Memory B cell (primary cell): ENCODE data around the gene VTA1.
"Not testable (repeated sequence)": the region's sequence is repeated elsewhere in the genome, so short reads cannot be mapped to it uniquely, and the experiment has no call there.

ENCODE experiments used
- ATAC-seq: fragments of 150-1000 bp; cut with Tn5 transposase; 2 replicates; pipeline ENCODE4 v1.10.0; 2021; ENCODE audit warnings: low read depth, mild to moderate bottlenecking, moderate library complexity
- DNase-seq, 2 donors: peaks; one replicate each; pipeline ENCODE4 v3.0.0; 2022; ENCODE audit warnings: low spot score in 2 of 2
- H3K27ac Mint-ChIP-seq: one replicate; pipeline ENCODE4 v1.8.0; 2022; ENCODE audit warnings: mild to moderate bottlenecking, moderate library complexity, mixed read lengths
- H3K27me3 Mint-ChIP-seq: one replicate; pipeline ENCODE4 v1.8.0; 2022; ENCODE audit warnings: mixed read lengths
- H3K36me3 Mint-ChIP-seq: one replicate; pipeline ENCODE4 v1.8.0; 2022; ENCODE audit warnings: mild to moderate bottlenecking, mixed read lengths
- H3K4me1 Mint-ChIP-seq: one replicate; pipeline ENCODE4 v1.8.0; 2022; ENCODE audit warnings: mixed read lengths
- H3K4me3 Mint-ChIP-seq: one replicate; pipeline ENCODE4 v1.8.0; 2022; ENCODE audit warnings: mild to moderate bottlenecking, moderate library complexity, mixed read lengths
- H3K9me3 Mint-ChIP-seq: one replicate; pipeline ENCODE4 v1.8.0; 2022; ENCODE audit warnings: mixed read lengths

Gene VTA1

GRCh38 chr6:142184307-142184706 is 37.2 kb downstream of the VTA1 start:
- H3K4me1 Mint-ChIP-seq = peaks cover 14% of the 10 kb centered on the region
- no peaks in the 10 kb centered on the region for H3K9me3 Mint-ChIP-seq
- H3K27ac Mint-ChIP-seq = no peak overlapping the region
- DNase-seq (no peak), ATAC-seq (no peak)
- peaks cover 20% of the 10 kb centered on the region for H3K36me3 Mint-ChIP-seq
- no peak overlapping the region for H3K4me3 Mint-ChIP-seq
- no peaks in the 10 kb centered on the region for H3K27me3 Mint-ChIP-seq

- H3K36me3 Mint-ChIP-seq = peaks cover 18% of the 10 kb centered on the region
Observed at GRCh38 chr6:142185641-142186040, 38.6 kb downstream of the VTA1 start.

DNA sequence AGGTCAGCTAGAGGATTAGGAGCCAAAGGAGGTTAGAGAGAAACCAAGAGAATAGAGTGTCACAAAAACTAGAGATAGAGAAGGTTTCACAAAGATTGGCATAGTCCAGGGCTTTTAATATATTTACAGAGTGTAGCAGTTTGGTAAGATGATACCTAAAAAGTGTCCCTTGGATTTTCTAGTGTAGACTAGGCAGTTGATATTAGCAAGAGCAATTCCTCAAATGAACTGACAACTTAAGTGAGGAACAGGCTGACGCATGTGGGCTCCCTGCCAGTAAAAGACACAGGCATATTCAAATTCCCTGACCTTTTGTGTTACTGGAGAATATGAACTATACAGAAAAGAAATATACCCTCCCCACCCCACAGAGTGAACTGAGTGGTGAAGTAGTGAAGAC is 40.1 kb downstream of the VTA1 start:
- H3K27me3 Mint-ChIP-seq = no peaks in the 10 kb centered on the region
- H3K9me3 Mint-ChIP-seq = no peaks in the 10 kb centered on the region
- H3K36me3 Mint-ChIP-seq = peaks cover 13% of the 10 kb centered on the region
- ATAC-seq (no peak), DNase-seq (no peak)
- H3K27ac Mint-ChIP-seq = peak overlapping the region; percentile 11
- H3K4me1 Mint-ChIP-seq = peaks cover 12% of the 10 kb centered on the region
- no peak overlapping the region for H3K4me3 Mint-ChIP-seq

More at GRCh38 chr6:142185641-142186040, 38.6 kb downstream of the VTA1 start:
- peaks cover 14% of the 10 kb centered on the region for H3K4me1 Mint-ChIP-seq
- ATAC-seq (no peak), DNase-seq (no peak)
- no peak overlapping the region for H3K27ac Mint-ChIP-seq
- no peaks in the 10 kb centered on the region for H3K9me3 Mint-ChIP-seq
- H3K4me3 Mint-ChIP-seq = no peak overlapping the region
- no peaks in the 10 kb centered on the region for H3K27me3 Mint-ChIP-seq

- peaks cover 11% of the 10 kb centered on the region for H3K36me3 Mint-ChIP-seq
- ATAC-seq, H3K4me1 Mint-ChIP-seq, DNase-seq, H3K27ac Mint-ChIP-seq, H3K9me3 Mint-ChIP-seq, H3K4me3 Mint-ChIP-seq, H3K27me3 Mint-ChIP-seq: not testable (repeated sequence)
Observed at GRCh38 chr6:142188341-142188740, 41.3 kb downstream of the VTA1 start.

DNA sequence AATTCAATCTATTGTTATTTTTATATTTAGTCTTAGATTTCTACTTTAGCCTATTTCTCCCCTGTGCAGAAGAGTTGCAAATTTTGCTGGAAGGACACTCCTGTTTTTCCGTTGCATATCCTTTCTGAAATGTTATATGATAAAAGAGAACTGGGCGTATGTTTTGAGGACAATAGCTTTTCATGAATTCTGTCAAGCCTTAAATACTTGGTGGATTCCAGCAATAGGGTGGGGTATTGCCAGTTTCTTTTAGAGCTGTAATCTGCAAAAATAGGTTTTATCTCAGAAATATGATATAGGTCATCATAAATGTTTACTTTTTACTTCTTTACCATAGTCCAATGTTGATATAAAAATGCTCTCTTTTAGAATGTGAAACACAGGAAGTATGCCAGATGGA is 42.0 kb downstream of the VTA1 start:
- H3K4me3 Mint-ChIP-seq = no peak overlapping the region
- peaks cover 12% of the 10 kb centered on the region for H3K4me1 Mint-ChIP-seq
- no peaks in the 10 kb centered on the region for H3K27me3 Mint-ChIP-seq
- no peak overlapping the region for H3K27ac Mint-ChIP-seq
- H3K36me3 Mint-ChIP-seq = peaks cover 15% of the 10 kb centered on the region
- no peaks in the 10 kb centered on the region for H3K9me3 Mint-ChIP-seq
- ATAC-seq = no peak
- no peak for DNase-seq

DNA sequence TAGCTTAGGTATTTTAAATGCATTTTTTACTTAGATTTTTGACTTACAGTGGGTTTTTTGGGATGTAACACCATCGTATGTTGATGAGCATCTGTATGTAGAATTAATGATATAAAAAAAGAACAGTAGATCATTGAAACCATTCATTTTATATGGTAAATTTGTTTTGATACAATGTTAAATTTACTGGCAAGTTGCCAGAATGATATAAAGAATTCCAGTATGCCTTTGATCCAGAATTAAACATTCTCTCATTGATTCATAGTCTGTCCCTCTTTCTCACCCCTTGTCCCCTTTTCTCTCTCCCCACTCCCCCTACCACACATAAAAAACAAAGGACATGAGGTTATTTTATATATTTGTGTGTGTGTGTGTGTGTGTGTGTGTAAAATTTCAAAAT is 45.3 kb downstream of the VTA1 start:
- Mint-ChIP-seq H3K9me3 (no peaks in the 10 kb centered on the region), H3K36me3 (peaks cover 13% of the 10 kb centered on the region), H3K4me3 (no peak overlapping the region), H3K27ac (peak overlapping the region; percentile 50), H3K4me1 (peaks cover 12% of the 10 kb centered on the region), H3K27me3 (no peaks in the 10 kb centered on the region)
- DNase-seq (no peak), ATAC-seq (no peak)

DNA sequence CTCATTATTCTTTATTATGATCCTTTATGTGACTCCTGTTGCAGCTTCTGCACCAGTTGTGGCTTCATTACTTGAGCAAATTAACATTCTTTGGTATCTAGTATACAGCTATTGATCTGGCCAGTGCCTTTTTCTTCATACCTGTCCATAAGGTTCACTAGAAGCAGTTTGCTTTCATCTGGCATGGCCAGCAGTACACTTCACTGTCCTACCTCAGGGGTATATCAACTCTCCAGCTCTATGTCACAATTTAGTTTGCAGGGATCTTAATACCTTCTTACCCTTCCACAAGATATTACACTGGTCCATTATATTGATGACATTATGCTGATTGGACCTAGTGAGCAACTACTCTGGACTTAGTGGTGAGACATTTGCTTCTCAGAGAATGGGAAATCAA is 46.6 kb downstream of the VTA1 start:
- Mint-ChIP-seq H3K27ac (no peak overlapping the region), H3K4me3 (no peak overlapping the region), H3K27me3 (no peaks in the 10 kb centered on the region), H3K4me1 (peaks cover 12% of the 10 kb centered on the region), H3K9me3 (no peaks in the 10 kb centered on the region), H3K36me3 (peaks cover 16% of the 10 kb centered on the region)
- no peak for DNase-seq
- ATAC-seq = no peak

GRCh38 chr6:142195862-142196541 is 48.9 kb downstream of the VTA1 start:
- Mint-ChIP-seq H3K27ac (no peak overlapping the region), H3K4me1 (peaks cover 12% of the 10 kb centered on the region), H3K36me3 (peaks cover 22% of the 10 kb centered on the region), H3K4me3 (no peak overlapping the region), H3K9me3 (no peaks in the 10 kb centered on the region), H3K27me3 (no peaks in the 10 kb centered on the region)
- ATAC-seq (no peak), DNase-seq (no peak)

- Mint-ChIP-seq H3K27me3 (no peaks in the 10 kb centered on the region), H3K36me3 (peaks cover 37% of the 10 kb centered on the region), H3K9me3 (no peaks in the 10 kb centered on the region), H3K27ac (no peak overlapping the region), H3K4me3 (no peak overlapping the region), H3K4me1 (no peaks in the 10 kb centered on the region)
- DNase-seq (no peak), ATAC-seq (no peak)
Observed at GRCh38 chr6:142200846-142201628, 54.0 kb downstream of the VTA1 start.

DNA sequence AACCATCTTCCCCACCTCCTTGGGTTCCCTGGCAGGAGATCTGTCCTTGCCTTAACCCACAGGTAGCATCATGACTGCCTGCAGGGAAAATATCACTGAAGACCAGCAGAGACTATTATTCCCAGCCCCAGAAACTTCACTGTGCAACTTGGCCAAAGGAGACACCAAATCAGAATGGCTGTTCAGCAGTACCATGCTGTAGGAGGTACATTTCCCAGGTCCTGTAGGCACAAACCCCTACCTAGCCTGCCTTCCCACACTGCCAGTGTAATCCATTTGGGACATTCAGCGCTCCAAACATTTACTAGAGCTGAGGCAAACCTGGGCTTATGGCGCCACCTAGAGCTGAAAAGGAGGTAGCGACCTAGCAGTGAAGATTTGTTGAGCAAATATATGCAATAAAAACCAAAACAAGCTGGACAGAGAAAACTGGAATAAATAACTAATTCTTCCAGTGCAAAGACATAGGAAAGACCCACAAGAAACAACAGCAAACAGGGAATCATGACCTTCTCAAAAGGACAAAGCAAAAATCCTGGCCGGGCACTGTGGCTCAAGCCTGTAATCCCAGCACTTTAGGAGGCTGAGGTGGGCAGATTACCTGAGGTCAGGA is 60.3 kb downstream of the VTA1 start:
- Mint-ChIP-seq H3K9me3 (peaks cover 13% of the 10 kb centered on the region), H3K27ac (no peak overlapping the region), H3K4me3 (no peak overlapping the region), H3K27me3 (no peaks in the 10 kb centered on the region), H3K4me1 (no peaks in the 10 kb centered on the region), H3K36me3 (peaks cover 58% of the 10 kb centered on the region)
- DNase-seq (no peak), ATAC-seq (no peak)

- no peak for ATAC-seq
- Mint-ChIP-seq H3K4me1 (no peaks in the 10 kb centered on the region), H3K9me3 (peaks cover 25% of the 10 kb centered on the region), H3K27me3 (no peaks in the 10 kb centered on the region), H3K27ac (no peak overlapping the region), H3K4me3 (no peak overlapping the region), H3K36me3 (peaks cover 63% of the 10 kb centered on the region)
- DNase-seq = no peak
Observed at GRCh38 chr6:142210606-142211005, 63.5 kb downstream of the VTA1 start.

DNA sequence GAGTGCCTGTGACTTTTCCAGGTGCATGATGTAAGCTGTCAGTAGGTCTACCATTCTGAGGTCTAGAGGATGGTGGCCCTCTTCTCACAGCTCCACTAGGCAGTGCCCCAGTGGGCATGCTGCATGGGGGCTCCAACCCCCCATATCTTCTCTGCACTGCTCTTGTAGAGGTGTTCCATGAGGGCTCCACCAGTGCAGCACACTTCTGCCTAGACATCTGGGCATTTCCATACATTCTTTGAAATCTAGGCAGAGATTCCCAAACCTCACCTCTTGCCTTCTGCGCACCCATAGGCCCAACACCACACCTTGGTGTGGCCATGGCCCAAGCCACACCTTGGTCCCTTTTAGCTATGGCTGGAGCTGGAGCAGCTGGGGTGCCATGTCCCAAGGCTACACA is 66.3 kb downstream of the VTA1 start:
- Mint-ChIP-seq H3K36me3 (peaks cover 46% of the 10 kb centered on the region), H3K27me3 (no peaks in the 10 kb centered on the region), H3K27ac (no peak overlapping the region), H3K9me3 (peaks cover 23% of the 10 kb centered on the region), H3K4me1 (no peaks in the 10 kb centered on the region), H3K4me3 (no peak overlapping the region)
- ATAC-seq = no peak
- no peak for DNase-seq

- no peaks in the 10 kb centered on the region for H3K4me1 Mint-ChIP-seq
- H3K27ac Mint-ChIP-seq = no peak overlapping the region
- ATAC-seq (no peak), DNase-seq (no peak)
- peaks cover 3% of the 10 kb centered on the region for H3K9me3 Mint-ChIP-seq
- peaks cover 21% of the 10 kb centered on the region for H3K36me3 Mint-ChIP-seq
- H3K27me3 Mint-ChIP-seq = no peaks in the 10 kb centered on the region
- H3K4me3 Mint-ChIP-seq = no peak overlapping the region
Observed at GRCh38 chr6:142218446-142218845, 71.4 kb downstream of the VTA1 start.

GRCh38 chr6:142222022-142222421 is 75.0 kb downstream of the VTA1 start:
- H3K9me3 Mint-ChIP-seq = peaks cover 4% of the 10 kb centered on the region
- ATAC-seq (no peak), DNase-seq (no peak)

More at GRCh38 chr6:142222022-142222421, 75.0 kb downstream of the VTA1 start:
- Mint-ChIP-seq H3K36me3 (peaks cover 10% of the 10 kb centered on the region), H3K27ac (no peak overlapping the region), H3K4me1 (no peaks in the 10 kb centered on the region), H3K4me3 (no peak overlapping the region), H3K27me3 (no peaks in the 10 kb centered on the region)
